NT2/D1 (cell line): ENCODE results near the gene SMTN.

Experiments
- DNase-seq: peaks from one replicate; pipeline ENCODE4 v3.0.0-alpha.2; 2011; ENCODE audit warnings: low read depth, low spot score
- H3K27me3 ChIP-seq: 2 replicates; pipeline ENCODE4 v1.6.0; 2011; ENCODE audit warnings: mild to moderate bottlenecking; ENCODE audit not compliant: insufficient read length, insufficient read depth
- H3K36me3 ChIP-seq: 2 replicates; pipeline ENCODE4 v1.6.1; 2011; ENCODE audit warnings: mild to moderate bottlenecking, low read length, mixed read lengths; ENCODE audit not compliant: insufficient read depth, insufficient read length
- H3K4me1 ChIP-seq: 2 replicates; pipeline ENCODE4 v1.5.1; 2011; ENCODE audit not compliant: insufficient read depth, insufficient read length
- H3K4me3 ChIP-seq: 2 replicates; pipeline ENCODE4 v1.5.1; 2011; ENCODE audit warnings: low read depth; ENCODE audit not compliant: insufficient read length
- H3K9ac ChIP-seq: 2 replicates; pipeline ENCODE4 v1.6.0; 2011; ENCODE audit warnings: low read depth; ENCODE audit not compliant: insufficient read length
- H3K9me3 ChIP-seq: 2 replicates; pipeline ENCODE4 v1.5.1; 2011; ENCODE audit warnings: mild to moderate bottlenecking, low read length; ENCODE audit not compliant: insufficient read depth
- SUZ12 ChIP-seq: IDR thresholded peaks from 2 replicates; pipeline ENCODE4 v1.6.1; 2011; ENCODE audit not compliant: insufficient read length, insufficient read depth; ENCODE audit errors: extremely low read depth
- YY1 ChIP-seq: IDR thresholded peaks from 2 replicates; pipeline ENCODE4 v1.6.1; 2011; ENCODE audit not compliant: insufficient read length, insufficient read depth
- ZNF274 ChIP-seq: IDR thresholded peaks from 2 replicates; pipeline ENCODE4 v1.6.1; 2011; ENCODE audit warnings: mild to moderate bottlenecking, low read depth, low read length

The SMTN gene

GRCh38 chr22:31128156-31128555, 47.0 kb downstream of the SMTN start:
- H3K9me3 ChIP-seq = no peaks in the 10 kb centered on the region
- no peak for TF ChIP-seq YY1
- TF ChIP-seq ZNF274 = no peak
- TF ChIP-seq SUZ12 = no peak
- H3K4me3 ChIP-seq = no peak overlapping the region
- no peaks in the 10 kb centered on the region for H3K27me3 ChIP-seq
- no peak overlapping the region for H3K9ac ChIP-seq
- peaks cover 10% of the 10 kb centered on the region for H3K4me1 ChIP-seq
- no peak for DNase-seq
- peaks cover 6% of the 10 kb centered on the region for H3K36me3 ChIP-seq

GRCh38 chr22:31130873-31131272, 49.8 kb downstream of the SMTN start:
- peaks cover 8% of the 10 kb centered on the region for H3K4me1 ChIP-seq
- H3K9me3 ChIP-seq = no peaks in the 10 kb centered on the region
- no peak overlapping the region for H3K9ac ChIP-seq
- H3K27me3 ChIP-seq = no peaks in the 10 kb centered on the region
- H3K4me3 ChIP-seq = no peak overlapping the region
- no peak for TF ChIP-seq SUZ12
- TF ChIP-seq YY1 = no peak
- no peak for TF ChIP-seq ZNF274
- peaks cover 16% of the 10 kb centered on the region for H3K36me3 ChIP-seq
- no peak for DNase-seq

- peaks cover 11% of the 10 kb centered on the region for H3K36me3 ChIP-seq
- H3K9ac ChIP-seq = no peak overlapping the region
- peaks cover 8% of the 10 kb centered on the region for H3K4me1 ChIP-seq
- H3K9me3 ChIP-seq = no peaks in the 10 kb centered on the region
- no peak for DNase-seq
- TF ChIP-seq ZNF274 = no peak
- TF ChIP-seq YY1 = no peak
- no peak for TF ChIP-seq SUZ12
- H3K4me3 ChIP-seq = no peak overlapping the region
- no peaks in the 10 kb centered on the region for H3K27me3 ChIP-seq
Measured at GRCh38 chr22:31133911-31134310, 52.8 kb downstream of the SMTN start.

- DNase-seq = no peak
- no peak overlapping the region for H3K9ac ChIP-seq
- no peaks in the 10 kb centered on the region for H3K9me3 ChIP-seq
- no peak overlapping the region for H3K4me3 ChIP-seq
- no peaks in the 10 kb centered on the region for H3K27me3 ChIP-seq
- H3K36me3 ChIP-seq = peaks cover 11% of the 10 kb centered on the region
- H3K4me1 ChIP-seq = peaks cover 8% of the 10 kb centered on the region
- TF ChIP-seq SUZ12 (no peak), YY1 (no peak), ZNF274 (no peak)
Measured at GRCh38 chr22:31134688-31135087, 53.6 kb downstream of the SMTN start.

GRCh38 chr22:31135706-31136105, 54.6 kb downstream of the SMTN start:
- Histone ChIP-seq H3K36me3 (peaks cover 11% of the 10 kb centered on the region), H3K4me1 (peaks cover 13% of the 10 kb centered on the region), H3K9me3 (no peaks in the 10 kb centered on the region), H3K27me3 (no peaks in the 10 kb centered on the region), H3K9ac (no peak overlapping the region), H3K4me3 (no peak overlapping the region)
- TF ChIP-seq YY1 (no peak), SUZ12 (no peak), ZNF274 (no peak)
- DNase-seq = no peak

- no peaks in the 10 kb centered on the region for H3K27me3 ChIP-seq
- DNase-seq = no peak
- H3K36me3 ChIP-seq = peaks cover 11% of the 10 kb centered on the region
- no peak for TF ChIP-seq ZNF274
- no peak for TF ChIP-seq YY1
- TF ChIP-seq SUZ12 = no peak
- peaks cover 17% of the 10 kb centered on the region for H3K4me1 ChIP-seq
- no peaks in the 10 kb centered on the region for H3K9me3 ChIP-seq
- no peak overlapping the region for H3K4me3 ChIP-seq
- H3K9ac ChIP-seq = no peak overlapping the region
Measured at GRCh38 chr22:31136155-31136554, 55.0 kb downstream of the SMTN start.

GRCh38 chr22:31136711-31137110, 55.6 kb downstream of the SMTN start:
- no peaks in the 10 kb centered on the region for H3K9me3 ChIP-seq
- peaks cover 17% of the 10 kb centered on the region for H3K4me1 ChIP-seq
- no peak overlapping the region for H3K9ac ChIP-seq
- no peaks in the 10 kb centered on the region for H3K27me3 ChIP-seq
- H3K36me3 ChIP-seq = peaks cover 11% of the 10 kb centered on the region
- TF ChIP-seq SUZ12 (no peak), ZNF274 (no peak), YY1 (no peak)
- H3K4me3 ChIP-seq = no peak overlapping the region
- DNase-seq = no peak

GRCh38 chr22:31137721-31138120, 56.6 kb downstream of the SMTN start:
- no peak for DNase-seq
- H3K4me1 ChIP-seq = peaks cover 16% of the 10 kb centered on the region
- no peak for TF ChIP-seq SUZ12

More at GRCh38 chr22:31137721-31138120, 56.6 kb downstream of the SMTN start:
- Histone ChIP-seq H3K27me3 (no peaks in the 10 kb centered on the region), H3K9me3 (no peaks in the 10 kb centered on the region), H3K4me3 (no peak overlapping the region), H3K9ac (no peak overlapping the region), H3K36me3 (peaks cover 11% of the 10 kb centered on the region)
